Stomach smooth muscle (tissue), 2 donors: Measurements from ENCODE around the gene MRNIP.
A peak's percentile ranks its signal among the peaks of the same experiment; 100 is the strongest.

Experiments used
- H3K27ac ChIP-seq: one replicate; pipeline ENCODE4 v1.7.0; 2013; ENCODE audit warnings: mild to moderate bottlenecking, low read length, inconsistent platforms
- H3K27me3 ChIP-seq, 2 donors: one replicate each; pipeline ENCODE4 v1.7.0; 2013; ENCODE audit warnings: low read length in 2 of 2; ENCODE audit not compliant: insufficient read depth in 2 of 2, control insufficient read depth in 1 of 2
- H3K36me3 ChIP-seq, 2 donors: one replicate each; pipeline ENCODE4 v1.7.0; 2013; ENCODE audit warnings: low read length in 2 of 2; ENCODE audit not compliant: control insufficient read depth in 2 of 2, insufficient read depth in 2 of 2
- H3K4me1 ChIP-seq: one replicate; pipeline ENCODE4 v1.7.0; 2013; ENCODE audit warnings: low read length; ENCODE audit not compliant: control insufficient read depth, insufficient read depth
- H3K4me3 ChIP-seq, 2 donors: one replicate each; pipeline ENCODE4 v1.7.0; 2013; ENCODE audit warnings: low read length in 2 of 2
- H3K9ac ChIP-seq, 2 donors: one replicate each; pipeline ENCODE4 v1.7.0; 2013; ENCODE audit warnings: low read length in 2 of 2, mild to moderate bottlenecking in 1 of 2
- H3K9me3 ChIP-seq, 2 donors: one replicate each; pipeline ENCODE4 v1.7.0; 2013; ENCODE audit warnings: low read length in 2 of 2; ENCODE audit not compliant: control insufficient read depth in 2 of 2
- donor health status: healthy.
- donor health status: Pancreatic carcinoma.

The MRNIP gene

DNA sequence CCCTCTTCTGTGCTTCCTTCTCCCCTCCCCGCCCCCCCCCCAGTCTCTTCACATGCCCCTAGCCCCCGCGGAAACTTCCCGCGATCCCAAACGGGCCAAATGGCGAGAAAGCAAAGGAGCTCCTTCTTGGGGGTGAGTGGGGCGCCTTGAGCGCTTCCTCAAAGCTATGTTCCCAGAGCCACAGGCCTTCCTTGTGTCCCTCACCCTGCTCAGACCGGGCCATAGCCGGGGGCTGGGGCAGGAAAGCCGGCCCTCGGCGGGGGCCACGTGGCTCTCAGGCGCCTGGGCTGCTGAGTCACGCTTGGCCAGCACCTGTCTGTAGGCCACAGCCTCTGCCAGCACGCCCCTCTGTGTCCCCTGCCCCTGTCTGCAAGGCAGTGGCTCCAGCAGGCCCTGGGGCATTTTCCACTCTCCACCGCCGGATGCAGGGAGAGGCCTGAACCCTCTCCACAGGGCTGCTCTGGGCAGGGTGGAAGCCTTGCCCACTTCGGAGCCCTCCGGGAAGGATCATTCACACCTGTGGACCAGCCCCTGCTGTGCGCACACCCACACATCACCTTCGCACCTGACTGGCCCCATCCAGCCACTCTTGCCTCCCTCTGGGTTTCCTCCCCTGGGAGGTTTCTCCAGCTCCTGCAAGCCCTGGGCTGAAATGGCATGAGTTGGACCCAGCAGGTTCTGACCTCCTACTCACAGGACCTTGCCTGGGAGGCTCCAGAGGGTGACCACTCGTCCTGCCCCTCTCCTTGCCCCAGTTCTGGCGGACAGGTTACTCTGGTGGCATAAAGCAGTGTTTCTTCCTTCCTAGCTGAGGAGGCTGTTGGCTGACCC lies 39.1 kb downstream of the MRNIP start:
- H3K9me3 ChIP-seq: no peaks in the 10 kb centered on the region
- peak overlapping the region; percentile 99 for H3K27ac ChIP-seq
- H3K36me3 ChIP-seq: peaks cover 15 to 17% of the 10 kb centered on the region in 2 donors
- H3K9ac ChIP-seq: peak overlapping the region; percentile 78 to 95
- peak overlapping the region; percentile 89 to 93 for H3K4me3 ChIP-seq
- H3K4me1 ChIP-seq: peaks cover 72% of the 10 kb centered on the region
- no peaks in the 10 kb centered on the region for H3K27me3 ChIP-seq

GRCh38 chr5:179818746-179819295 lies 39.8 kb downstream of the MRNIP start:
- H3K9ac ChIP-seq: peak overlapping the region; percentile 62 to 95
- peaks cover 65% of the 10 kb centered on the region for H3K4me1 ChIP-seq
- no peaks in the 10 kb centered on the region for H3K27me3 ChIP-seq
- no peaks in the 10 kb centered on the region for H3K9me3 ChIP-seq
- H3K4me3 ChIP-seq: peak overlapping the region; percentile 89 to 93
- peaks cover 8 to 12% of the 10 kb centered on the region in 2 donors for H3K36me3 ChIP-seq
- H3K27ac ChIP-seq: peak overlapping the region; percentile 99

DNA sequence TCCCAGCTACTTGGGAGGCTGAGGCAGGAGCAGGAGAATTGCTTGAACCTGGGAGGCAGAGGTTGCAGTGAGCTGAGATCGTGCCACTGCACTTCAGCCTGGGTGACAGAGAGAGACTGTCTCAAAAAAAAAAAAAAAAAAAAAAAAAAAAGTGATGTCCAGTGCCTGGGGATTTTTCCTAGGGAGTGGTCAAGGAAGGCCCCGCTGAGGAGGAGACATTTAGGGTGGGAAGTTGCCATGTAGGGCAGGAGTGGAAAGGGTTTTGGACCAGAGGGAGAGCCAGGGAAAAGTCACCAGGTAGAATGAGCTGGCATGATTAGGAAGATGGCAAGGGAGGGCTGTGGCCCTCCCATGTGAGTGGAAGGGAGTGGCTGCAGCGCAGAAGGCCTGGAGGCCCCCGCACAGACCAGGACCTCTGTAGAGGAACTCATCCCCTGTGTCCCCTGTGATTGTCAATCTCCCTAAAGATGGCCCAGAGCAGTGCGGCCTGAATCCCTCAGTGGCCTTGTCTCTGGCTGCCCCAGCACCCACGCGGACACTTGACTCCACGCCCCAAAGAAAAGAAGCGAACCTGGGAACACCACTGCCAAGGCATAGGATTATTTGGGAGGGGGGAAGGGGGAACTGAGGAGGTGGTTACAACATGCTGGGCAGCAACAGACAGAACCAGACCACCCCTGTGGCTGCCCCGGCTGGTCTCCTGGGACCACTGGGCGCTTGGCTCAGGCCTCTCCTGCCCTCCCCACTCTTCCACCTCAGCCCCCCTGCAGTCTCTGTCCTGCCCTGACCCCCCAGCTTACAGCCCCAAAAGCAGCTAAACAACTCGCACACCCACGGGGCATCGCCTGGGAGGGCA lies 40.5 kb downstream of the MRNIP start:
- peaks cover 4 to 7% of the 10 kb centered on the region in 2 donors for H3K36me3 ChIP-seq
- H3K9ac ChIP-seq: peak overlapping the region; percentile 62 to 63
- H3K4me3 ChIP-seq: peak overlapping the region; percentile 49 to 93
- no peaks in the 10 kb centered on the region for H3K27me3 ChIP-seq
- peak overlapping the region; percentile 99 for H3K27ac ChIP-seq
- H3K4me1 ChIP-seq: peaks cover 58% of the 10 kb centered on the region
- no peaks in the 10 kb centered on the region for H3K9me3 ChIP-seq

DNA sequence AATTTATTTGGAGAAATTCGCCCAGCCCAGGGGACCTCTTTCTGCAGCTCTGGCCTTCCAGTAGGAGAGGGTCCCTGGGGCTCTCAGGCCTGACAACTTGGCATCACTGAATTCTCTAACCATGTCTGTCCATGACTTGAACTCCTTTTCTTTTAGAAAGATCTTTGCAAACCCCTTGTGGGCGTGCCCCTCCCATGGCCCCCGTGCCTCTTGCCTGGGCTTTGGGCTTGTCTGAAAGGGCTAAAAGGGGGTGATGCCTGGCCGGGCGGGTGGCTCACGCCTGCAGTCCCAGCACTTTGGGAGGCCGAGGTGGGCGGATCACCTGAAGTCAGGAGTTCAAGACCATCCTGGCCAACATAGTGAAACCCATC lies 41.2 kb downstream of the MRNIP start:
- Histone ChIP-seq H3K36me3 (peaks cover 2 to 3% of the 10 kb centered on the region in 2 donors), H3K9ac (peak overlapping the region in 1 of 2 donors; percentile 13), H3K9me3 (no peaks in the 10 kb centered on the region), H3K27ac (no peak overlapping the region), H3K27me3 (no peaks in the 10 kb centered on the region), H3K4me3 (peak overlapping the region; percentile 35 to 69), H3K4me1 (peaks cover 51% of the 10 kb centered on the region)

DNA sequence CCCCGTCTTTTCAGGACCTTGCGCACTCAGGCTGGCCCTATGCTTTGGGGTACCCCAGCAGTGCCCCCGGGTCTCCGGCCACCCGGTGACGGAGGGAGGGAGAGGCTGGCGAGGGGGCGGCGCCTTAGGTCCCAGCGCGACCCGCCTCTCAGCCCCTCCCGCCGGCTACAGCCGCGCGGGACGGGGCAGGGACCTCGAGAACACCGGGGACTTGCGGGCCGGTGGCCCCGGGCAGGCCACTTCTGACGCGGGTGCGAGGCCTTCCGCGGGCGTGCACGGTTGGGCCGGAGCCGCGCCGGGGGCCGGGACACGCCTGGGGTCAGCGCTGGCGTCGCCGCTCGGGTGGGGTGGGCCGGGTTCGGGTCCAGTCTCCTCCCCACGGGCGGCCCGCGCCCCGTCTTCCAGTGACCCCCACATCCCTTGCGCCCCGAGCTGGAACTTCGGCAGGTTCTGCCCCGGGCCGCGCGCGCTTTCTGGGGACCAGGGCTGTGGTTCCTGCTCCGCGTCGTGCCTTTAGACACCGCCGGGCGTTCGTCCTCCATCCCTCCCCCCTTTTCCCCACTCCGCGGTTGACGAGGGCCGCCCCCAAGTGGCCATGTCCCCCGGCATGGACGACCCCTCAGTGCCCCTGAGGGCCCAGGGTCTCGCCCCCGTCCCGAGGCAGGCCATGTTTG lies 41.7 kb downstream of the MRNIP start:
- Histone ChIP-seq H3K36me3 (peaks cover 3 to 5% of the 10 kb centered on the region in 2 donors), H3K27me3 (no peaks in the 10 kb centered on the region), H3K4me1 (peaks cover 46% of the 10 kb centered on the region), H3K9me3 (no peaks in the 10 kb centered on the region), H3K27ac (no peak overlapping the region), H3K9ac (peak overlapping the region; percentile 13 to 45), H3K4me3 (peak overlapping the region; percentile 55 to 69)

GRCh38 chr5:179816401-179816795 lies 42.2 kb downstream of the MRNIP start:
- Histone ChIP-seq H3K9ac (peak overlapping the region in 1 of 2 donors; percentile 45), H3K4me3 (peak overlapping the region; percentile 55 to 69), H3K36me3 (peaks cover 3 to 5% of the 10 kb centered on the region in 2 donors), H3K27me3 (no peaks in the 10 kb centered on the region), H3K9me3 (no peaks in the 10 kb centered on the region), H3K27ac (no peak overlapping the region), H3K4me1 (peaks cover 44% of the 10 kb centered on the region)

DNA sequence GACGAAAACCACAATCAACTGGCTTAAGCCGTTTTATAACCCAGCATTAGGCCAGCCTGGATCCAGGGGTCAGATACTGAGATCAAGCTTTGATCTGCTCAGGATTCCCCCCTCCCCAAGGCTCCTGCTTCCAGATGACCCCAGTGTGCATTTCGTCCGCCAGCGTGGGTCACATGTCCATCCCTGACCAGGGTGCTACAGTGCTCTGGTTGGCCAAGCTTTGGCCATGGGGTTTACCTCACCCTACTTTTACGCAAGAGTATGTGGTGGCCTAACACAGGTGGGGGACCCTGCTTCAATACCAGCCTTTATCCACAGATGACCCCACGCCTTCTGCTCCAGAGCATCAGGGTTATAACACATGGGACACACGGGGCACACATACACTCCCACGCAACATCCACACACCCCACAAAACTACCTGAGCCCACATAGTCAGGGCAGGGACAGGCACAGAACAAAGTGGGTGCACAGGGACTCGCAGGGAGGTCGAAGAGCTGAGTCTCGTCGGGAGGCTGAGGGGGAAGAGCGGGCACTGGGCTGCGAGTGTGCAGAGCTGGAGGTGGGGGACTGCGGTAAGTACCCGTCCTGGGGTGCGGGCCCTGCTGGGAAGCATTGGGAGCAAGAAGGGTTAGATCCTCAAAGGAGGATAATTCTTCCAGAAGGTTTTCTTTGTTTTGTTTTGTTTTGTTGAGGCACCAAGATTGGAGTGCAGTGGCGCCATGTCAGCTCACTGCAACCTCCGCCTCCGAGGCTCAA lies 42.9 kb downstream of the MRNIP start:
- Histone ChIP-seq H3K4me1 (peaks cover 41% of the 10 kb centered on the region), H3K27ac (no peak overlapping the region), H3K9ac (no peak overlapping the region), H3K36me3 (peaks cover 3 to 5% of the 10 kb centered on the region in 2 donors), H3K4me3 (no peak overlapping the region), H3K9me3 (no peaks in the 10 kb centered on the region), H3K27me3 (no peaks in the 10 kb centered on the region)

DNA sequence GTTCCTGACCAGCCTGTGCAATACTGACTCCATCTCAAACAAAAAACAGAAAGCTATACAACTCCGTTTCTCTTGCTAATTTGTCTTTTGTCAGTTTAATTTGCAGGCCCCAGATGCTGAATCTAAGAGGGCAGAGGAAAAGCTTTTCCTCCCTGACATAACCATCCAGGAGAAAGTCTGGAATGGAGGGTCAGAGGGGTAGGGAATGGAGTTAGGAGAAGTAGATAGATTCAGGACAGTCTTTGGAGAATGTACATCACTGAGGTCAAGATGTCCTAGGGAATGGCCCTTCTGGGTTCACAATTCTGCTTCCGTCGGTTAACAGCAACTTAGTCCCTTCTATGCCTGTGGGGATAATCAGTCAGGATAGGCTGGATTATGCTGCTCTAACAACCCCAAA lies 44.5 kb downstream of the MRNIP start:
- no peaks in the 10 kb centered on the region for H3K27me3 ChIP-seq
- peaks cover 26% of the 10 kb centered on the region for H3K4me1 ChIP-seq
- no peak overlapping the region for H3K27ac ChIP-seq
- no peaks in the 10 kb centered on the region for H3K9me3 ChIP-seq
- peaks cover 3 to 5% of the 10 kb centered on the region in 2 donors for H3K36me3 ChIP-seq
- H3K4me3 ChIP-seq: no peak overlapping the region
- no peak overlapping the region for H3K9ac ChIP-seq

GRCh38 chr5:179812997-179813607 lies 45.5 kb downstream of the MRNIP start:
- H3K27ac ChIP-seq: no peak overlapping the region
- H3K36me3 ChIP-seq: peaks cover 3 to 5% of the 10 kb centered on the region in 2 donors
- H3K4me3 ChIP-seq: no peak overlapping the region
- H3K9me3 ChIP-seq: no peaks in the 10 kb centered on the region
- H3K4me1 ChIP-seq: peaks cover 17% of the 10 kb centered on the region
- H3K27me3 ChIP-seq: no peaks in the 10 kb centered on the region
- no peak overlapping the region for H3K9ac ChIP-seq
